ENCODE measurements around the gene FOSB. TPM values are rescaled to one million over a fixed set of nuclear protein-coding genes. Genes with fewer than 3 reads are reported as not detected.

Gene FOSB
- total and polyA plus RNA-seq, 11 donors: 0.23 to 107 (median 1.1) TPM

DNA sequence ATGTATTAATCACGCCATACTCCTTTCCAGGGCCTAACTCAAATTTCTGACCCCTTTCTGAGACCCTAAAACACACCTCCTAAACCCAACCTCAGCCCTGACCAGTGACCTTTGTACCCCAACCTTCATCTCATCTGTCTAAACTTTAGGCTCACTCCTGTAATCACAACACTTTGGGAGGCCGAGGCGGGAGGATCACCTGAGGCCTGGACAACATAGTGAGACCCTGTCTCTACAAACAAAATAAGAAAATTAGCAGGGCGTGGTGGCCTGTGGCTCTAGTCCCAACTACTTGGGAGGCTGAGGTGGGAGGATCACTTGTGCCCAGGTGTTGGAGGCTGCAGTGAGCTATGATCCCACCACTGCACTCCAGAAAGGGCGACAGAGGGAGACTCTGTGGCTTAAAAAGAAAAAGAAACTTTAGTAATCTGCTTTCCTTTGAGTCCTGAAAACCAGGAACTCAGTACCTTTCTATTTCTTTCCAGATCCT, 24.4 kb downstream of the FOSB start:
- Histone ChIP-seq H3K27me3 (peaks cover 0 to 4% (median 0%) of the 10 kb centered on the region in 9 donors), H3K4me3 (peak overlapping the region in 10 of 12 donors; percentile 56 to 79 (median 64)), H3K27ac (peak overlapping the region in 7 of 12 donors; percentile 51 to 85 (median 77)), H3K9me3 (no peaks in the 10 kb centered on the region), H3K36me3 (peaks cover 0 to 7% (median 0%) of the 10 kb centered on the region in 9 donors), H3K4me1 (peaks cover 0 to 29% (median 14%) of the 10 kb centered on the region in 12 donors)
- WGBS, 4 donors: 85 to 94% (median 92%) methylated on average over 5 of the region's 5 CpGs
- intact Hi-C loops (cut with DNase I): loop anchor here in 3 of 10 donors (5.0 to 10.0 kb wide), 2 partner anchors 150 to 153 kb away; no protein-coding TSS in a partner anchor
- ATAC-seq (no peak), DNase-seq (no peak)
- TF ChIP-seq, protein P1, sequence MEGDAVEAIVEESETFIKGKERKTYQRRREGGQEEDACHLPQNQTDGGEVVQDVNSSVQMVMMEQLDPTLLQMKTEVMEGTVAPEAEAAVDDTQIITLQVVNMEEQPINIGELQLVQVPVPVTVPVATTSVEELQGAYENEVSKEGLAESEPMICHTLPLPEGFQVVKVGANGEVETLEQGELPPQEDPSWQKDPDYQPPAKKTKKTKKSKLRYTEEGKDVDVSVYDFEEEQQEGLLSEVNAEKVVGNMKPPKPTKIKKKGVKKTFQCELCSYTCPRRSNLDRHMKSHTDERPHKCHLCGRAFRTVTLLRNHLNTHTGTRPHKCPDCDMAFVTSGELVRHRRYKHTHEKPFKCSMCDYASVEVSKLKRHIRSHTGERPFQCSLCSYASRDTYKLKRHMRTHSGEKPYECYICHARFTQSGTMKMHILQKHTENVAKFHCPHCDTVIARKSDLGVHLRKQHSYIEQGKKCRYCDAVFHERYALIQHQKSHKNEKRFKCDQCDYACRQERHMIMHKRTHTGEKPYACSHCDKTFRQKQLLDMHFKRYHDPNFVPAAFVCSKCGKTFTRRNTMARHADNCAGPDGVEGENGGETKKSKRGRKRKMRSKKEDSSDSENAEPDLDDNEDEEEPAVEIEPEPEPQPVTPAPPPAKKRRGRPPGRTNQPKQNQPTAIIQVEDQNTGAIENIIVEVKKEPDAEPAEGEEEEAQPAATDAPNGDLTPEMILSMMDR (IDR thresholded peaks at IDR 0.05): no peak
- TF ChIP-seq POLR2A (IDR thresholded peaks at IDR 0.05): no peak

DNA sequence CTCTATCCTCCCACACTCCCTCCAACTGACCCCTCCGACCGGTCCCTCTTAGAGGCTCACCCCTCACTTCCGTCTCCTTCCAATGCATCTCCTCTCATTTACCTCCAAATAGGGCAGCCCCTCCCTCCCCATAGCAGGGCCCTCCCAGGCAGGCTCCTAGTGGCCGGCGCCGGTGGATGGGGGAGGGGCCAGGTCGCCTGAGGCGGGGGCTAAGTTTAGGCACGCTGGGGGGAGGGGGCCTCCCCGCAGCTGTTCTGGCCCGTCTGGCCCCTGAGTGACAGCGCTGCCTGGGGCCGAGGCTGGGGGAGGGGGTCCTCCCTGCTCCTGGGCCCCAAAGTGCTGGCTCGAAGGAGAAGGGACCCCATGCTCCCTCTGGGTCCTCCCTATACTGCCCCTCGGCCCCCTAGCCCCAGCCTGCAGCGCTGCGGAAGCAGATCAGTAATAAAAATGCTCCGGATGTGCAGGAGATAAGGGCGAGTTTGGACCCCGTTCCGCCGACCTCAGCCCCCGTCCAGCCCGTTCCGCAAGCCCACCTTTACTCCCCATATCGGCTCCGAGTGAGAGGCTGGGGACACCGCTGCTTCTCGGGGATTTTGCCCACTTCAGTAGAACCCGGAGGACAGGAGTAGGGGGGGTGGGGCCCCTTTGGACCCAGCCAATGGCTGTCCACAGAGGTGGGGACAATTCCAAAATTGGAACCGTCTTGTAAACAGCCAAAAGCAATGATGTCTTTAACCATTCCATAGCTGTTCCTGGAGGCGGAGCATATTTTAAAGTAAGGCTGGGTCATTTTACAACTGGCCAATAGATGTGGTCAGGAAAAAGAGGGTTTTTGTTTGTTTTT, 25.1 kb downstream of the FOSB start:
- ATAC-seq (peak; percentile 56 to 74 (median 66)), DNase-seq (peak; percentile 74 to 82 (median 78))
- Histone ChIP-seq H3K27me3 (peaks cover 0 to 4% (median 0%) of the 10 kb centered on the region in 9 donors), H3K9me3 (no peaks in the 10 kb centered on the region), H3K27ac (peak overlapping the region in 11 of 12 donors; percentile 32 to 85 (median 74)), H3K36me3 (peaks cover 0 to 7% (median 0%) of the 10 kb centered on the region in 9 donors), H3K4me1 (peaks cover 0 to 35% (median 19%) of the 10 kb centered on the region in 12 donors), H3K4me3 (peak overlapping the region; percentile 31 to 79 (median 64))
- TF ChIP-seq, protein P1 (IDR thresholded peaks at IDR 0.05): no peak
- peak in 1 of 2 donors; percentile 26 for TF ChIP-seq POLR2A (IDR thresholded peaks at IDR 0.05)
- 8 to 20% (median 15%) methylated on average over 22 to 32 of the region's 32 CpGs for WGBS, 4 donors
- intact Hi-C loops (cut with DNase I): loop anchor here in 3 of 10 donors (5.0 to 10.0 kb wide), 2 partner anchors 149 to 152 kb away; no protein-coding TSS in a partner anchor

DNA sequence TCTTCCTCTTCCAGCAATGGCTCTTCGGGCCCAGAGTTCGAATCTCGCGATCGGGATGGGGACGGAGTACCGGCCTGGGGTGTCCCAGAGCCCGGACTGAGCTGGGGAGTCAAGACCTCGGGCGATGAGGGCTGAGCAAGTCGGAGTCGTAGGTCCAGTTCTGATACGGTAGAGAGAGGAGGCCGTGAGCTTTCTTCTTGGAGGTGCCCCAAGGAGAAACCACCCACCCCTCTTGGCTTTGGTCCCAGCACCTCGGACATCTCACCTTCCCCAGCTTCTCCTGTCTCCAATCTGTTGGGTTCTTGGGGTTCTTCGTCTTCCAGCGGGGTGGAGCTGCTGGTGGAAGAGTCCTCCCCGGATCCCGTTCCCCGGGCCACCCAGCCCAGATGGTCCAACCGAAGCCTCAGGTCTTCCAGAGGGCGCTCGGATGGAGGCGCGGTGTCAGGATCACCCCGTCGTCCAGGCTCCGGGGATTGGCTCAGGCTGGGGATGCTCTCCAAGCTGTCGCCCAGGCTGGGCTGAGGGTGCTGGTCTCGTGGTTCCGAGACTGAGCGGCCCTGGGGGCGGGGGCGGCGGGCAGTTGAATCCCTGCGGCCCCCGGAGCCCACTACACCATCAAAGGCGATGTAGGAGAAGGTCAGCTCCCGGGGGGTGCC, 26.6 kb downstream of the FOSB start:
- peaks cover 0 to 18% (median 4%) of the 10 kb centered on the region in 9 donors for H3K27me3 ChIP-seq
- no peaks in the 10 kb centered on the region for H3K9me3 ChIP-seq
- no peak for ATAC-seq
- H3K27ac ChIP-seq: no peak overlapping the region
- no peak for DNase-seq
- H3K36me3 ChIP-seq: no peaks in the 10 kb centered on the region
- intact Hi-C loops (cut with DNase I): loop anchor here in 3 of 10 donors (5.0 to 10.0 kb wide), 2 partner anchors 148 to 150 kb away; no protein-coding TSS in a partner anchor
- WGBS, 4 donors: 90 to 96% (median 93%) methylated on average over 33 to 39 of the region's 39 CpGs
- H3K4me1 ChIP-seq: peaks cover 7 to 51% (median 33%) of the 10 kb centered on the region in 12 donors
- TF ChIP-seq, protein P1 (IDR thresholded peaks at IDR 0.05): no peak
- TF ChIP-seq POLR2A (IDR thresholded peaks at IDR 0.05): no peak
- no peak overlapping the region for H3K4me3 ChIP-seq
